ENCODE data around the gene MEP1A.
"Not testable (repeated sequence)": the region's sequence is repeated elsewhere in the genome, so short reads cannot be mapped to it uniquely, and the experiment has no call there.

Gene MEP1A

DNA sequence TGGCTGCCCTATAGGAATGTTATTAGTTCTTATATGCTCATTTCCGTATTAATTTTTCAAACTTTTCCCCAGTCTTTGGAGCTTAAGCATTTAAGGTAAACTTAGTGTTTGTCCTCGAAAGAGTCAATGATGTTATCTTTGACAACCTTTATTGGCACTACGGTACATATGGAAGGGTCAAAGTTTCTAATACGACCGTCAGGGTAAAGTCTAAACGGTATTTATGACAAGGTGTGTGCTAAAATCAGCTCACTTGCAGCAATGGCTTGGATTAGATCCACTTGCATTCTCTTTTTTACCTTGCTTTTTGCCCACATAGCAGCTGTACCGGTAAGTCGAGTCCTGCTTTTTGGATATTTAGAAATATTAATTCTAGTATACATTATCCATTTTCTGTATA is at the start of gene MEP1A:
MEP1A (plus strand) TSS at position 252 of the 400 bp plus-strand sequence; CDS start at position 262, 10 bp downstream.
- DNase-seq (ENCODE audit: low spot score): no peak

DNA sequence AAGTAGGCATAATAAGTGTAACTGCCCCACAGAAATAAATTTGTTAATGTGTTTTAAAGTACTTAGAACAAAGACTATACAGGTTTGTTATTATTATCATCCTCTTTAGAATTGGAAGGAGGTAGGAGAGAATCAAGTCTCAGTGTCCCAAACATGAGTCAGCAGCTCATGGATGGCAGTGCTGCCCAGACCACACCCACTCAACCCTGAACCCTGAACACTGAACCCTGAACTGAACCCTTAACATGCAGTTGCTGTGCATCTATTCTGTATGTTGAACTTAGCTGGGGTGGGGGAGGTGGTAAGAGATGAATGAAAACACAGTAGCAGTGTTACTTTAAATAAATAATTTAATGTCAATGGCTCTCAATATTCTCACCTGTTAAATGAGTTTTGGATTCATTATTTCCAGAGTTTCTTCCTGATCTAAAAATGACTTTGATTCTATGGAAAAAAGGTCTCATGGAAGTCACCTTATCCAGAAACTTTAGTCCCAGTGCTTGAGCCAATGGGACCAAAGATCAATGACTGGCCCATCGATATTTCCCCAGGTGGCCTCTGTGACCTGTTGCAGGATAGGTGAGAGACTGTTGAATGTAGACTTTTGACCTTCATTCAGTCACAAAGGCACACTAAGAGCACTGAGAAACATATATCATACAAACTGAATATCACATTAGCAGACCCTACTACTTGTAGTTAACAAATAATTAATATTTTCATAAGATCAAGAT is 49.6 kb upstream of the MEP1A start:
- DNase-seq (ENCODE audit: low spot score): no peak

DNA sequence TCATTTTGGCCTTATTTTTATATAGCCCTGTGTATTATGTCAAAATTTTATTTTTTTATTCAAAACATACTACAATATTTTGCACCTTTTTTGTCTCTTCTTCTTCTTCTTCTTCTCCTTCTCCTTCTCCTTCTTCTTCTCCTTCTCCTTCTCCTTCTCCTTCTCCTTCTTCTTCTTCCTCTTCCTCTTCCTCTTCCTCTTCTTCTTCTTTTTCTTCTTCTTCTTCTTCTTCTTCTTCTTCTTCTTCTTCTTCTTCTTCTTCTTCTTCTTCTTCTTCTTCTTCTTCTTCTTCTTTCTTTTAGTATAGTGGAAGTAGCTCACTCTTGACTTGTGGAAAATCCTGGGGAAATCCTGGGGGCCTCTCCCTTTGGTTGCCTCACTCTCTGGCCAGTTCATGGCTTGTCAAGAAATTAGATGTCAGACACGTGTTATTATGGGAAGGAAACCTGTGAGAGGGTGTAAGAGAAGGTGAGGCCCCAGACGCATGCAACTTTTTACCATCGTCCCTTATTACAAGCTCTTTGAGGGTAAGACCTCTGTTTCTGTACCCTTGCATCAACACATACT is 48.9 kb upstream of the MEP1A start:
- not testable (repeated sequence) for DNase-seq (ENCODE audit: low spot score)

- no peak for DNase-seq (ENCODE audit: low spot score)
These were observed 47.2 kb upstream of the MEP1A start for GRCh38 chr6:46745973-46746372.

GRCh38 chr6:46746696-46747095 is 46.5 kb upstream of the MEP1A start, which contains the start of gene ANKRD66:
Gene ANKRD66 (plus strand): TSS chr6:46746933. CDS start chr6:46751949, 5,016 bp downstream.
- DNase-seq (ENCODE audit: low spot score): no peak

GRCh38 chr6:46748940-46749503 is 44.2 kb upstream of the MEP1A start:
- DNase-seq (ENCODE audit: low spot score): no peak

DNA sequence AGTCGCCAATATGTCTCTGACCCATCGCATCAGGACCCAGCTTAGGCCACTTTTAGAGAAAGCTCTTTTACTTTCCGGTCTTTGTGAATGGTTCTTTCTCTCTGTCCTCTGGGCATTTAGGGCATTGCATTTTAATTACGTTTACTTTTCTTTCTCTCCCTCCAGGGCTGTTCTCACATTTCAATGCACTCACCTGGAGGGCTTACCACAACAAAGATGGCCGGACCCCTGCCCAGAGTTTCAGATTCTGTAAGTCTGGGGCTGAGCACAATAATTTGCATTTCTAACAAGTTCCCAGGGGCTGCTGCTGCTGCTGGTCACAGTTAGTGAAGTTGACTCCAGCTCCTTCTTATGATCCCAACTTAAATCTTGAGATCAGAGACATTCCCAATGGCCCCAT is 43.5 kb upstream of the MEP1A start:
- no peak for DNase-seq (ENCODE audit: low spot score)

DNA sequence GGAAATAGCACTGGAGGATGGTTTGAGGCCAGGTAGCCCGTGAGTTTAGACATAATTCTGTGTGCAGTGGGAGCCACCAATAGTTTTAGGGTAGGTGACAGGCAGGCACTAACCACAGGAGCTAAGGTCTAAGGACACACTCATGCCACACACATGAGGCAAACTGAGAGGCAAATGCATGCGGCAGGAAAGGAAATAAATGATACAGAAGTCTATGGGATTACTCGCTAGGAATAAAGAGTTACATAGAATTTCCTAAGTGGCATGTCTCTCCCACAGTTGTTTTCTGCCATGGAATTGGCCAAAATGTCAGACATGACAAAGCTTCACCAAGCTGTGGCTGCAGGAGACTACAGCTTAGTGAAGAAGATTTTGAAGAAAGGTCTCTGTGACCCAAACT is 41.5 kb upstream of the MEP1A start:
- DNase-seq (ENCODE audit: low spot score): no peak

DNA sequence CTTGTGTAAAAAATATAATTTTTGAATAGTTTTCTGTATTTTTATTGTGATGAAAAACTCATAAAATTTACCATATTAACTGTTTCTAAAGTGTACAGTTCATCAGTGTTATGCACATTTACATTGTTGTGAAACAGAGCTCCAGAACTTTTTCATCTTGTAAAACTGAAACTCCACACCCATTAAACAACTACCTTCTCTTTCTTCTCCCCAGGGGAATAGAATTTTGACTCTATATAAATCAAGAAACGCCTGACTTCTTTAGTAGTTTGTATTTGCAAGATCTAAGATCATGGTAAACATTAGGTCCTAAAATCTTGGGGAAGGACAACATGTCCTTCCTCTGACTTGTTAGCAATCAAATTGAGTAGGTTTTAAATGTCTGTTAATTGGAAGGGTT is 37.3 kb upstream of the MEP1A start:
- no peak for DNase-seq (ENCODE audit: low spot score)

- no peak for DNase-seq (ENCODE audit: low spot score)
These were observed 36.5 kb upstream of the MEP1A start for GRCh38 chr6:46756469-46757213.

GRCh38 chr6:46757214-46757596 is 36.0 kb upstream of the MEP1A start:
- no peak for DNase-seq (ENCODE audit: low spot score)

DNA sequence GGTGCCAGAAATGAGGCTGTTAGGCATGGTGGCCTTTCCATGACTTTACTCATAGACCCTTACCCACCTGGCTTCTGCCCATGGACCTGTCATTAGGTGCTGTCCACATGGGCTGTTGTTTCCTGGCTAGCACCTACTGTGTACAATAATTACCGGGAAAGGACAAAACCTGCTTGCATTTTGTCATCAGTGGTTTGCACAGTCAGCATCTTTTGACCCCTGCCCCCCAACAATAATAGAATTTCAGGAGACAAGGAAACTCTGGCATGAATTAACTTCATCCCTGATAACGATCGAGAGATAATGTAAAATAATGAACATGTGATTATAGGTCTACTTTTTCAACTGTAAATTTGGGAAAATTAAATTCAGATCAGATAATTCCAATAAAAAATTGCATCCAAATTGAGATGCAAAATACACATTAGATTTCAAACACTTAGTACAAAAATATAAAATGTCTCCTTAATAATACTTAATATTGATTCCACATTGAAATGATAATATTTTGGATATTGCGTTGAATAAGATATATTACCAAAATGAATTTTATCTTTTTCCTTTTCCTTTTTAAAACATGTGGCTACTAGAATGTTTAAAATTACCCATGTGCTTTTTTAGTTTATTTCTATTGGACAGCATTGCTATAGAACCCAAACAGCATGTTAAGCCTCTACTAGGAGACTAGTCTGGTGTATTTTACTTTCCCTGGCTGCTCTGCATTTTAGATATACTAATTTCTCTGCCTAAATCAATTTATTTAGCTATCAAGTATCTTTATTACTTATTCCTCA is 34.0 kb upstream of the MEP1A start:
- DNase-seq (ENCODE audit: low spot score): no peak

DNA sequence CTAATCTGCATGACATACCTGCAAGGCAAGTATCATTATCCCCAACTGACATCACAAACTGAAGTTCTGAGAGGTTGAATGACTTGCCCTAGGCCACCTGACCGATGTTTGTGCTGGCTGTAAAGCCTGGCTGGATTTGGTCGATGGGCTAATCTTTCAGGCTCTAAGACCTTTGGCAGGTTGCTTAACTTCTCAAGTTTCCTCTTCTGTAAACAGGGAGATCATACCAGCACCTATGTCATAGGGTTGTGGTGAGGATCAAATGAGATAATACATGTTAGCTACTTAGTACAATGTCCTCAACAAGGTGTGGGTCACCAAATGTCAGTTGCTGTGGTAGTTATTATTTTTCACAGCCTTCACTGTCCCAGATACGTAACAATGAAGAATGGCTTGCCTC is 32.3 kb upstream of the MEP1A start:
- DNase-seq (ENCODE audit: low spot score): no peak

- DNase-seq (ENCODE audit: low spot score): no peak
These were observed 29.7 kb upstream of the MEP1A start for GRCh38 chr6:46763466-46763865.

DNA sequence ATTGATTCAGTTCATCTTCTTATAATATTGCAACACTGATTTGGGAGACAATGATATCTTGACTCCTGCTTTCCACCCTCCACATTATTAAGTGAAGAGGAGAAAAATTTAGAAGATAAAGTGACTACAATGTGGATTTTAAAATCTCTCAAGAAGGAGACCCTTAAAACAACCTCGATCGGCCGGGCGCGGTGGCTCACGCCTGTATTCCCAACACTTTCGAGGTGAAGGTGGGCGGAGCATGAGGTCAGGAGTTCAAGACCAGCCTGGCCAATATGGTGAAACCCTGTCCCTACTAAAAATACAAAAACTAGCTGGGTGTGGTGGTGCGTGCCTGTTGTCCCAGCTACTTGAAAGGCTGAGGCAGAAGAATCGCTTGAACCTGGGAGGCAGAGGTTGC is 28.9 kb upstream of the MEP1A start:
- DNase-seq (ENCODE audit: low spot score): not testable (repeated sequence)

DNA sequence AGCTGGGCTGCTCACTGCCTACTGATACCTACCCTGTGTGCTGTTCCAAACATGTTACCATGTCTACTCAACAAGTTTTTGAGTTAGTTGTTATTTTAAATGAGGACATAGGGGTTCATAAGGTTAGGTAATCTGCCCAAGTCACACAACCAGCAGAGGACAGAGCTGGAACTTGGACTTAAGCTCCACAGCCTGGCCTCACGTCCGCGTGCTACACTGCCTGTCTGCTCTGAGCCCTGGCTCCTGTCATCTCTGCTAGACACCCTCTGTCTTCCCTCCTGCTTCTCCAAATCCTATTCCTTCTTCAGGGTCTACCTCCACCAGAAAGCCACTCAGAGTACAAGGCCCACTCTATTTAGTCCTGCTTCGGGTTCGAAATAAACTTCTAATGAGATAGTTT is 28.2 kb upstream of the MEP1A start:
- DNase-seq (ENCODE audit: low spot score): no peak

- no peak for DNase-seq (ENCODE audit: low spot score)
These were observed 21.2 kb upstream of the MEP1A start for GRCh38 chr6:46772016-46772415.

DNA sequence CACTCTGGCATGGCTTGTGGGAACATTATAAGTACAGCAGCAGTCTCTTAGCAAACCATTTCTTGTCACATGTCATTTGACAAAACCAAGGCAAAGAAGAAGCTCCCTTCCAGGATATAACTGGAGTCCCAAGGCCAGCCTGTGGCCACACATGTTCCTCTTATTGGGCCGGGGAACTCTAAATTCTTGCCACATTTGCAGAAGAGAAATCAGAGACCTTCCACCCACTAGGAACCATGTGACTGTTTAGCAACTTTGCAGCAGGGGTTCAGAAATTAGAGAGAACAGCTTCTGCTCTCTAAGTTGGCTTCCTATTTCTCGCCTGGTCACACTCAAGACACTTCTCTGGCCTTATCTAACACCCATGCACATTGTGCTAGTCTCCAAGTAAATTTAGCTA is 20.4 kb upstream of the MEP1A start:
- peak; percentile 4 for DNase-seq (ENCODE audit: low spot score)

DNA sequence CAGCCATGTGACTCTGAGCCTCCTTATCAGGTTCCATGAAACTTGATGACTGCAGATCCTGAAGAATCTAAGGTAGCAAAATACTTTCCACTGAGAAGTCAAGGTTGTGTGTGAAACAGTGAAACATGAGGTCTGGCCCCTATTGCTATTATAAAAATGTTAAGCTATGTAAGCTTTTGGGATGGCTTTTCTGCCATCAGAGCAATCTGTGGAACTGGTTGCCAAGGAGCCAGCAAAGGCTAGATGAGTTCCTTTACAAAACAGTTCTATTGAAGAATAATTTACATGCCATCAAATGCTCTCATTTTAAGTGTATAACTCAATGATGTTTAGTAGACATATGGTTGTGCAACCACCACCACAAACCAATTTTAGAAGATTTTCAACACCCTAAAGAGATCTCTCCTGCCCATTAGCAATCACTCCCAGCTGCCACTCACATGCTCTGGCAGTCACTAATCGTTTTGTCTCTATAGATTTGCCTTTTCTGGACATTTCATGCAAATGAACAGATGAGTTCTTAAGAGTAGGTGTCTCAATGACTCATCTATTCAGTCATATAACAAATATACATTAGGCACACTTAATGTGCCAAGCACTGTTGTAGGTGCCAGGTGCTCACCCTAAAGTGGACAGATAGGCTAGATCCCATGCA is 19.9 kb upstream of the MEP1A start:
- no peak for DNase-seq (ENCODE audit: low spot score)

GRCh38 chr6:46774736-46775135 is 18.5 kb upstream of the MEP1A start:
- DNase-seq (ENCODE audit: low spot score): not testable (repeated sequence)

DNA sequence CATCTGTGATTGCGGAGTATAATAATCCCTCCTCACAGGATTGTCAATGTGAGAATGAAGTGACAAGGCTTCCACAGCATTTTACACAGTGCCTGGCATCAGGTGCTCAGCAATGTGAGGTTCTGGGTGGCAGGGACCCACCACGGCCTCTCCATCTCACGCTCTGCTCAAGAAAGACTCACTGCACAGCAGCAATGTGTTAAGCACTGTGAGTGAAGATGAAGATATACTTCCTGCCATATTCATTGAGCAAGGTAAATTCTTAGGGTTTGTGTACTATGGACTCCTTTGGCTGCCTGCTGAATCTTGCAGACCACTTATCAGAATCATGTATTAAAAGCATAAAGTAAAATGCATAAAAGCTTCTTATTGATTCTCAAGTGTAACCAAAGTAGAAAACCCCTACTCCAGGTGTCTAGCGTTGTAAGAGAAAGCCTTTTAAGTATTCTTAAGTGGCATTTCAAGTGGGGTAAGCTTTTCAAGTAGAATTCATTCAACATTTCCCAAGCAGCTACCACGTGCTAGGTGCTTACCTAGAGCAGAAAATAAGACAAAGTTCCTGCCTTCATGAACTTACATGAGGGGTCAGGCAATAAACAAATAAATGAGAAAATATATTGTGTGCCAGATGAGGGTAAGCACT is 17.0 kb upstream of the MEP1A start:
- DNase-seq (ENCODE audit: low spot score): no peak
